RPMI8226 (cell line): Measurements from ENCODE around the gene NOL7.

Source experiments
- DNase-seq: peaks from one replicate; pipeline ENCODE4 v3.0.0-alpha.2; 2015

Gene NOL7

DNA sequence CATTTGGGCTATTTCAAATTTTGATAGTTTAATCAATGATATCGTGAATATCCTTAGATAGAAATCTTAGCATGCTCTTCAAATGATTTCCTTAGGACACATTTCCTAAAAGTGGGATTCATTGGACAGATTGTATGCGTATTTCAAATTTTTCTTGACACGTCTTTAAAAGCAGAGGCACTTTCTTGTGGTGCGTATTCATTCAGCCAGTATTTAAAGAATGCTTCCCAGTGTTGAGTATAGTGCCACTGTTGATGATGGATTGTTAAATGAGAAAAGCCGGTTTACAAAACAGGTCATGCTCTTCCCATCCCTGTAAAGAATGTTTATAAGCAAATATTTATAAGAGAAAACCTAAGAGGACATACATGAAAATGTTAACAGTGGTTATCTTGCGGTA is 15.1 kb upstream of the NOL7 start:
- DNase-seq = no peak

DNA sequence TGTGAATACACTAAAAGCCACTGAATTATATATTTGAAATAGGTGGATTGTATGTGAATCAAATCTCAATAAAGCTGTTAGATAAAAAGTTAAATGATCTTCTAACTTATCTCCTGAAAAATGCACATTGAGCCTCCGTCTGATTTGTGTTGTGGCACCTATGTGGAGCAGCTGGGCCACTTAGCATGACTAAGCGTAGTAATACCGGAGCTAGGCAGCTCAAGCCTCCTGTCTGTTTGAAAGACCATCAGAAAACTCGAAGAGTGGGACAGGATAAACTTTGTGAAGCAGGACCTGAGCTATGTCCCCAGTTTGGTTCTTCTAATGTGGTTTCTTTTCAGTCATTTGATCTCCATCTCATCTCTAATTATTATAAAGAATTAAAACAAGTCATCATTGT is 11.0 kb upstream of the NOL7 start:
- DNase-seq = no peak

DNA sequence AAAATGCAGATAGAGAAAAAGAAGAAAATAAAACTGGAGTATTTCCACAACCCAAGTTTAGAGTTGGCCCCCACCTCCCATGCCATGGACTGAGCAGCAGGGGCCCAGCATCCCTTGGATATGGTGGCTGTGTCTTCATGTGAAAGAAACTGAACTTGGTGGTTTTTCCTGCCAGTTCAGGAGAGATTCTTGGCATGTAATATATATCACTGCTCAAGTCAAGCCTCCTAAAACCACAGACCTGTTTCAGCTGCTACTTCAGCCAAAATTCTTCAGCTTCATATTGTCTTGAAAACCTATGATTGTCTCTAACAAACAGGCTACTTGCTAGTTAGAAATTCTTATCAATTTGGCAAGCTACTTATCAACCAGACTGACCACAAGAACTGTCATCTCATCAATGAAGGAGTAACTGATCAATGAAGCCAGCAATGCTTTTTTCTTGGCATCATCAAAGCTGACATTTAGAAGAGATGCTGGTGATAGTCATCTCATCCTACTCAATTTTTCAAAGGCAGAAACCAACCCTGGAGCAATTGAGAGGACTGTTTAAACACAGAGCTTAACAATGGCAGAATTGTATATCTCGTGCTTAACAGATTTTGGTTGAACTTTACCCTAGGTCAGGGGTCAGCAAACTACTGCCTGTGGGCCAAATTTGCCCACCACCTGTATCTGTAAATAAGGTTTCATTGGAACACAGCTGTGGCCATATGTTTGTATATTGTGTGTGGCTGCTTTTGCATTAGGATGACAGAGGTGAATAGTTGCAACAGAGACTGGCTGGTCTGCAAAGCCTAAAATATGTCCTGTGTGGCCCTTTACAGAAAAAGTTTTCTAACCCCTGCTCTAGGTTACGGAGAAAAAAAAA is 10.4 kb upstream of the NOL7 start:
- DNase-seq = no peak

GRCh38 chr6:13605634-13606033 is 9.5 kb upstream of the NOL7 start:
- DNase-seq = no peak

- peak; percentile 90 for DNase-seq
These were observed 3.4 kb upstream of the NOL7 start for GRCh38 chr6:13611715-13612114.

DNA sequence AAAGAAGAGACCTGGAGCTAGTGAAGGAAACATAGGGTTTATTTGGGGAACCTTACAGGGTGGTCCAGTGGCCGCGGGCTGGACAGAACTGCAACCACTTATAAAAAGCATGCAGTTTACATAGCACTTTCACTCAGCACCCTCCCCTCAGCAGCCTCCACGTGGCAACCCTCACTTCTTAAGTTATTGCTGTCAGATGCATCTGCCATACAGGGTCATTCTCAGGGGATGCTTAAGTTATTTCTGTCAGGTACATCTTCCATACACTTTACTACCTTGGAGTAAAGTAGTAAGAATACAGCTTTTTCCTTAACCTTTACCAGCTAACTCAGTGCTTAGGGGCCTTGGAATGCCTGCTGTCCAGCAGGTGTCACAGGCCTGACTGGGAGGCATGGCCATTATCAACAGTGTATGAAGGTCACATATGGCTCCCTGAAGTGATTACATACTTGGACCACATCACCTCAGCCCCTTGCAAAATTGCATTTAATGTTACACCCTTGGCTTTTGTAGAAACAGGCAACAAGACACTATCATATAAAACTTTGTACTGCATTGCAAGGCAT is 2.0 kb upstream of the NOL7 start:
- peak; percentile 69 for DNase-seq

DNA sequence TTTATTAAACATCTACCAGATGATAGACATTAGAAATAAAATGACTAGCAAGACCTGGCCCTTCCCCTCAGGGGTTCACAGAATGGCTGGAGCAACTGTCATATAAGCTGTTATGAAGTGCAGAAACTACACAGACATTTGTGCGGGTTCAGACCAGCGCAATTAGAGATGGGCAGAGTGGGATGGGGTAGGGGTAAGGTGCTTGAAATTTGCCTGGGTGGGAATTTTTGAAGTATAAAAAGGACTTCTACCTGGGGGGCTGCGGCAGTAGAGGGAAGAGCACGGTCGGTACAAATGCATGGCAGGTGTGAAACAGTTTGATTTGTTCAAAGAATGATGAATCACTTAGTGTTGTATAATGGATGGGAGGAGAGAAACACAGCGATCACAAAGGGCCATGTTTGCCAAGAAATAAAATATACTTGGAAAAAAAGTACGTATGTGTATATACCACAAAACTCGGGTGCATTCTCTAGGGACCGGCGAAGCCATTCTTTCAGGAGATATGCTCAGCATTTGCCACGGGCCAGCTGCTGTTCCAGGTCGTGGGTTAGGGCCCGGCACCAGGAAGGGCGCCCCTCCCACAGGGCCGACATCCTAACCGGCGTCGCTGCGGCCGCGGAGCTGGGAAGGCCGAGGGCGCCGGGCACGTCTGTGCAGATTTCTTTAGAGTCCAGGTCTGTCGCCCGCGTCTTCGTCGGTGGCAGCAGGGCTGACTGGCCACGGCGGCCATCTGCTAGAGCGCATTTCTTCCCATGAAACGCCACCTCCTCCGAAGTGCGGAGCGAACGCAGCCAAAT is 809 bp upstream of the NOL7 start:
- peak; percentile 75 for DNase-seq

DNA sequence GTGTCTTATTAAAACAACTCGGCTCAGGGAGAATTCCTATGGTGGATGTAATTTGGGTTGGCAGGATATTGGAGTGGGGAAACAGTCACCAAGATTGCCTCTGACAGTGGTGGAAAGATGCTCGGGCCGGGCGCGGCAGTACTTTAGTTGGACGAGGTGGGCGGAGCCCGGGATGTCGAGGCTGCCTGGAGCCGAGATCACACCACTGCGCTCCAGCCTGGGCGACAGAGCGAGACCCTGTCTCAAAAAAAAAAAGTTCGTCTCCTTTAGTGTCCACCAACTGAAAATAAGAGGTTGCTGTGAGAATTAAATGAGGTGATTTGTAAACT is 621 bp downstream of the NOL7 start:
- DNase-seq = peak; percentile 65

GRCh38 chr6:13617066-13617465 is 1.9 kb downstream of the NOL7 start:
- no peak for DNase-seq

DNA sequence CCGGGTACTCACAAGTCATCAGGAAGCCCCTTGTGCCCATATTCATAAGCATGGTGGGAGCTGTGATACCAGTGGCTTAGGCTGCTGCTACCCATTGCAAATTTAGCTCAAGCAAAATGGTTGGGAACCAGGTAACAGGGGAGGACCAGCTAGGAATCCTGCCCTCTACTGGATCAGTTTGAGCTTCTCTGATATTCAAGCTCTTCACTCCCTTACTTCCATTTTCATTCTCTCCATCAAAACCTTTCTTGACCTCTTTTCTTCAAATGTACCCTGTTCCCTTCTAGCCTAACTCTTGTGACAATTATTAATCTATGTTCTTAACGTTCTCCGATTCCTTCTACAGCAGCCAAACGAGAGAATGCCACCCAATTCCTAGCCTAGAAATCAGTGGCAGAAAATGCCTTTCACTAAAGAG is 9.7 kb downstream of the NOL7 start:
- peak; percentile 74 for DNase-seq

DNA sequence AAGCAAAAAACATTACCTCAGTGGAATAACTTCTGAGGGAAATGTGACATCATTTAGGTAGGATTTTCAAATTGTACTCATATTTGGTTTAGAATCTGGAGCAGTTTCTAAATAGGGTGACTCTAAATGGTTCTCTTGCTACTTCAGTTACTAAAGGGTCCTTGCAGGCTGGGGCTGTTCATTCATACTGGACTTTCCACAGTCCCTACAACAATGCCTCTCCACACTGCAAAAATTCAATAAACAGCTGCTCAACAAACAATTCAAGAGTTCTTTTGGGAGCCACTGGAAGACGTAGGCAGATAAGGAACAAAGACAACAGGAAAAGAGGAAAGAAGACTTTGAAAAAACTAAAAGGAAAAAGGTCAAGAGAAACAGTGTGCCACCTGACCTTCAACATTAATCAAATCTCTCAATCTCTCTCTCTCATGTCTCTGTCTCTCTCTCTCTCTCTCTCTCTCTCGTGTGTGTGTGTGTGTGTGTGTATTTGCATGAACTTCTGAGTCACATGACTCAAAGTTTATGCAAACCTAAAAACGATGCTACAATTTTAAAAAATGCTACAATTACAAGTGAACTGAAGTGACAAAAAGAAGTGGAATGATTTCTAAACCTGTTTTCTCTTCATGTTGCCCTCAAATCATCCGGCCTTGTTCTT is 14.5 kb downstream of the NOL7 start:
- no peak for DNase-seq

DNA sequence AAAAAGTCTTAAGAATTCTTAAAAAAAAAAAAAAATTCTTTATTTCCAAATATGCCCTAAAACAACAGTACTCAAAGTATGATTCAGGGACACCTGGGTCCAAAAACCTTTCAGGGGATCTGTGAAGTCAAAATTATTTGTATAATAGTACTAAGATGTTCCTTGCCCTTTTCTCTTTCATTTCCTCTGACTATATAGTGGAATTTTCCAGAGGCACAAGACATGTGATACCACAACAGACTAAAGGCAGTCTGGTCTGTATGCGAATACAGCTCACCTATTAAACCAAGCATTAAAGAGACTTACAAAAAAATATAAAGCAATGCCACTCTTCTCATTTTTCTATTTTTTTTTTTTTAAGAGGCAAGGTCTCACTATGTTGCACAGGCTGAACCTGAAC is 15.4 kb downstream of the NOL7 start:
- no peak for DNase-seq

GRCh38 chr6:13633343-13633742 is 18.2 kb downstream of the NOL7 start:
- no peak for DNase-seq

DNA sequence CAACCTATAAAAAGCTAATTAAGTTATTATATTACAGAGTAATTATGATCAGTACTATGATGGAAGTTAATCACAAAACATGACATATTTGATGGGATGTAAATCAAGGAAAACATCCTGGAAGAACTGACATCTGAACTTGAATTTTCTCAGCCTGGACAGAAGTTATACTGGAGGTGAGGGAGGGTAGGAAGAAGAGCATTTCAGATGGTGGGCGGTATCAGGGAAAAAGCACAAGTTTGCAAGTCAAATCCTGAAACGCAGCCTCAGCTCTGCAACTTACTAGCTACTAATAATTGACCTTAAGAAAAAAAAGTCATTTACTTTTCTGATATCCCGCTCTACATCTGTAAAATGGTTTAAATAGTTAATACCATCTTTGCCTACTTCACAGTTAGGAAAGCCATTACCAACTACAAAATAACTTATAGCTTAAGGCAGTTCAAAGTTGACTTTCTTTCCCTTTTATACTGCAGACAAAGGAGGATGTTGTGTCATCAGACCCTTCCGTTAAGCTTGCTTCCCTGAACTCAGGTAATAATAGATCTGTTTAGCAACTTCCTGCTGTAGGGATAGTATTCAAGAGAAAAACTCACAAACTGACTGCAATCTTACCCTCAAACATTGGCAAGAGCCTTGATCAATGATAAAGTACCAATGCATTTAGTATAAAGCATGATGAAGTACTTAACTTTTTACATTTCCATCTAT is 21.0 kb downstream of the NOL7 start:
- no peak for DNase-seq

DNA sequence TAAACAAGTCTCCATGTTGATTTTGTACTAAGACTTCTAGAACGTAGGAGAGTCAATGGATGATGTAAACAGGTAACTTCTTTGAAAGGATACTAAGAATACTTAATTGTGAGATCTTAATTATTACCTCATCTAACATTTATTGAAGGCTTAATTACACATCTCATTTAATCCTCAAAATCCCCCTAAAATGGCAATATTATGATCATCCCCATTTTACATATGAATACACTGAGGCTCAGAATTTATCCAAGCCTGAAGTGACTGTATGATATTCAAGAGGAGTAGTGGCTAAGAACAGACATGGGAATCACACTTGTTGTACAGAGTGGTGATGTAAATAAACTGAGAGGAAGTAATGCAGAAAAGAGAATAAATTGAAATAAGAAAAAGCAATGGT is 22.9 kb downstream of the NOL7 start:
- DNase-seq = no peak

GRCh38 chr6:13638626-13639025 is 23.5 kb downstream of the NOL7 start:
- no peak for DNase-seq

DNA sequence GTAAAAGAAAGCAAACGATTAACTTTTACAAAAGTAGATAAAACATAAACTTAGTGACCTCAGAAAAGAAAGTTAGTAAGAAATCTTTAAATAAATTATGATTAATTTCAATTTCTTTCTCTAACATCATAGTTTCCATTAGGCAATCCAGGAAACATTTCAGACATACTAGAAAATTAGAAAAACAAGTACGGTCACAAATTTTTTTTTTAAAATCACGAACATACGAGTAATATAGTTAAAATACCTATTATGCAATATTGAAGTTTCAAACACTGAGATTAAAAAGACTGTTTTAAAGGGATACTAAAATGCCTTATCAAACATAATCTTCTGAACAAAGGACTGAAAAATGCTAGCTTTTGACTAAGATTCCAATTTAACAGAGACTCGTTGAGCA is 26.2 kb downstream of the NOL7 start:
- no peak for DNase-seq

DNA sequence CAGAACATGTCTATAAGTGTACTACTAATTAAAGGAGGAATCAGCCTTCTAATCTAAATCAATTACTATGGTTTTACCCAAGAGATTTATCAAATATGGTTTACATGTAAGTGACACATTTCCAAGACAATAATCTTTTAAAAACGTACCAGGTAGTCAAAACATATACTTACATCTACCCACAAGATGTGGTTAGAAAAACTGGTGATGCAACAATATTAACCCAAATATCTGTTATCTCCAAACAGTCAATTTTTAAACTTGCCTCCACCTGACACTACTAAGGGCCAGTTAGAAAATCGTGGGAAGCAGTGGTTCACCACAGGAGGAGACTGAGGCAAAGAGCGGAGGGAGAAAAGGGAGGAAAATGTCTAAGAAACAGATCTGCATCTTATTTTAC is 28.0 kb downstream of the NOL7 start:
- no peak for DNase-seq

DNA sequence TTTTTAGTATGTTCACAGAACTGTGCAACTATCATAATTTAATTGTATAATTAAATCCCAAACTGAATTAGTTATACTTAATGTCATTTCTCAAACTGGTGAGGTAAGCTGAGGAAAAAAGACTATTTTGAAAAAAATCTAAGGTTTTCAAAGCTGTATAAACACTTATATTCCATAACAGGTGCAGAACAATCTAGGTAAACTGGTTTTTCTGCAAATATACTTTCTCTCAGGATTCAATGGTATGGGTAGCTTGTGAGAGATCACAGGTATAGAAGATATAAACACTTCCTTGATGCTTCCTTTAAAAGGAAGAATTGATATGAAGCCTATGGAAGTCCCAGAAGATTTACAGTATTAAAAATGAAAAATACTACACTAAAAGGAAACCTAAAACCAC is 33.7 kb downstream of the NOL7 start:
- no peak for DNase-seq

GRCh38 chr6:13649393-13649792 is 34.3 kb downstream of the NOL7 start:
- DNase-seq = no peak

DNA sequence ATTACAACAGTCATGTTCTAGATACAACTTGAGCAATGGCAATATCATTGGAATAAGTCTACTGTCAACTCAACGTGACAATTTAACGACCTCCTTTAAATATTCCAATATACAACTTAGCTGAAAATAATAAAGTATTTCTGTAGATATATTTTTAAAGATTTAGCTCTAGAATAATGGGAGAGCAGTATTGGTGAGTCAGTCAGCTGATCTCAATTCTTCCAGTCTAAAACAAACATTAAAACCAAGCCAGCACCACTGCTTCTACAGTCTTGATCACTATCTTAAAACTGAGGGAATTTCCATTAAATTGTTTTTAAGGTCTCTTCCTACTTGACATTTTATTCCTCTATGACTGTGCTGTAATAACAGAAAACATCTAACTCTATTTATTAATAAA is 38.2 kb downstream of the NOL7 start:
- DNase-seq = no peak

- no peak for DNase-seq
These were observed 39.4 kb downstream of the NOL7 start for GRCh38 chr6:13654496-13654895.

GRCh38 chr6:13655700-13656099 is 40.6 kb downstream of the NOL7 start:
- no peak for DNase-seq
